IPS-18a (cell line): ENCODE measurements around the gene RNF214.
"Not testable (repeated sequence)": the region's sequence is repeated elsewhere in the genome, so short reads cannot be mapped to it uniquely, and the experiment has no call there.

Experiments used
- H3K27ac ChIP-seq: one replicate; pipeline ENCODE4 v1.5.1; 2013; ENCODE audit warnings: low read length
- H3K27me3 ChIP-seq: one replicate; pipeline ENCODE4 v1.6.1; 2013; ENCODE audit warnings: mild to moderate bottlenecking, low read length; ENCODE audit not compliant: control insufficient read depth, insufficient read depth
- H3K36me3 ChIP-seq: one replicate; pipeline ENCODE4 v1.6.1; 2013; ENCODE audit warnings: low read depth, low read length; ENCODE audit not compliant: control insufficient read depth
- H3K4me1 ChIP-seq: one replicate; pipeline ENCODE4 v1.6.1; 2013; ENCODE audit warnings: low read depth, low read length; ENCODE audit not compliant: control insufficient read depth
- H3K4me3 ChIP-seq: one replicate; pipeline ENCODE4 v1.5.1; 2013; ENCODE audit warnings: low read length
- H3K9ac ChIP-seq: one replicate; pipeline ENCODE4 v1.6.1; 2013; ENCODE audit warnings: mild to moderate bottlenecking, low read length, moderate library complexity
- H3K9me3 ChIP-seq: one replicate; pipeline ENCODE4 v1.6.1; 2013; ENCODE audit warnings: low read depth, low read length; ENCODE audit not compliant: control insufficient read depth

Gene RNF214

GRCh38 chr11:117207481-117207880 is 25.0 kb upstream of the RNF214 start:
- not testable (repeated sequence) for H3K4me1 ChIP-seq, H3K4me3 ChIP-seq, H3K27me3 ChIP-seq, H3K9ac ChIP-seq, H3K27ac ChIP-seq, H3K9me3 ChIP-seq
- H3K36me3 ChIP-seq = peaks cover 26% of the 10 kb centered on the region

GRCh38 chr11:117208710-117209109 is 23.8 kb upstream of the RNF214 start:
- not testable (repeated sequence) for H3K27ac ChIP-seq, H3K27me3 ChIP-seq, H3K4me1 ChIP-seq, H3K4me3 ChIP-seq, H3K9ac ChIP-seq, H3K9me3 ChIP-seq
- H3K36me3 ChIP-seq = peaks cover 18% of the 10 kb centered on the region

GRCh38 chr11:117209351-117210125 is 22.9 kb upstream of the RNF214 start:
- not testable (repeated sequence) for H3K9me3 ChIP-seq, H3K27me3 ChIP-seq, H3K4me3 ChIP-seq, H3K4me1 ChIP-seq, H3K27ac ChIP-seq, H3K36me3 ChIP-seq, H3K9ac ChIP-seq

- Histone ChIP-seq H3K9ac (no peak overlapping the region), H3K4me3 (no peak overlapping the region), H3K27me3 (no peaks in the 10 kb centered on the region), H3K9me3 (no peaks in the 10 kb centered on the region), H3K36me3 (no peaks in the 10 kb centered on the region), H3K4me1 (no peaks in the 10 kb centered on the region), H3K27ac (no peak overlapping the region)
These were observed 21.9 kb upstream of the RNF214 start for GRCh38 chr11:117210620-117211019.

- H3K36me3 ChIP-seq = peaks cover 4% of the 10 kb centered on the region
- H3K4me1 ChIP-seq = no peaks in the 10 kb centered on the region
- H3K27ac ChIP-seq = no peak overlapping the region
These were observed 19.6 kb upstream of the RNF214 start for GRCh38 chr11:117212697-117213355.

GRCh38 chr11:117214404-117215110 is 17.9 kb upstream of the RNF214 start:
- Histone ChIP-seq H3K9ac (no peak overlapping the region), H3K9me3 (no peaks in the 10 kb centered on the region), H3K4me3 (no peak overlapping the region), H3K27me3 (no peaks in the 10 kb centered on the region), H3K4me1 (no peaks in the 10 kb centered on the region), H3K36me3 (peaks cover 16% of the 10 kb centered on the region), H3K27ac (no peak overlapping the region)

More at GRCh38 chr11:117212697-117213355, 19.6 kb upstream of the RNF214 start:
- Histone ChIP-seq H3K27me3 (no peaks in the 10 kb centered on the region), H3K4me3 (no peak overlapping the region), H3K9me3 (no peaks in the 10 kb centered on the region), H3K9ac (no peak overlapping the region)

GRCh38 chr11:117217141-117218084 is 15.1 kb upstream of the RNF214 start:
- H3K4me3 ChIP-seq = no peak overlapping the region
- peaks cover 20% of the 10 kb centered on the region for H3K36me3 ChIP-seq
- H3K9me3 ChIP-seq = no peaks in the 10 kb centered on the region
- no peaks in the 10 kb centered on the region for H3K4me1 ChIP-seq
- no peak overlapping the region for H3K9ac ChIP-seq
- H3K27me3 ChIP-seq = no peaks in the 10 kb centered on the region
- no peak overlapping the region for H3K27ac ChIP-seq

- Histone ChIP-seq H3K9me3 (no peaks in the 10 kb centered on the region), H3K4me1 (no peaks in the 10 kb centered on the region), H3K36me3 (peaks cover 23% of the 10 kb centered on the region), H3K27ac (no peak overlapping the region), H3K4me3 (no peak overlapping the region), H3K27me3 (no peaks in the 10 kb centered on the region), H3K9ac (no peak overlapping the region)
These were observed 14.1 kb upstream of the RNF214 start for GRCh38 chr11:117218133-117218915.

GRCh38 chr11:117219001-117219400 is 13.5 kb upstream of the RNF214 start:
- Histone ChIP-seq H3K9me3 (no peaks in the 10 kb centered on the region), H3K4me3 (no peak overlapping the region), H3K9ac (no peak overlapping the region), H3K4me1 (no peaks in the 10 kb centered on the region), H3K27me3 (no peaks in the 10 kb centered on the region), H3K27ac (no peak overlapping the region), H3K36me3 (peaks cover 23% of the 10 kb centered on the region)

GRCh38 chr11:117219455-117219854 is 13.0 kb upstream of the RNF214 start:
- no peak overlapping the region for H3K9ac ChIP-seq
- no peak overlapping the region for H3K4me3 ChIP-seq
- no peaks in the 10 kb centered on the region for H3K27me3 ChIP-seq
- no peaks in the 10 kb centered on the region for H3K9me3 ChIP-seq
- peaks cover 23% of the 10 kb centered on the region for H3K36me3 ChIP-seq
- H3K4me1 ChIP-seq = no peaks in the 10 kb centered on the region
- no peak overlapping the region for H3K27ac ChIP-seq
